ENCODE data around the gene HCK.

The HCK gene

DNA sequence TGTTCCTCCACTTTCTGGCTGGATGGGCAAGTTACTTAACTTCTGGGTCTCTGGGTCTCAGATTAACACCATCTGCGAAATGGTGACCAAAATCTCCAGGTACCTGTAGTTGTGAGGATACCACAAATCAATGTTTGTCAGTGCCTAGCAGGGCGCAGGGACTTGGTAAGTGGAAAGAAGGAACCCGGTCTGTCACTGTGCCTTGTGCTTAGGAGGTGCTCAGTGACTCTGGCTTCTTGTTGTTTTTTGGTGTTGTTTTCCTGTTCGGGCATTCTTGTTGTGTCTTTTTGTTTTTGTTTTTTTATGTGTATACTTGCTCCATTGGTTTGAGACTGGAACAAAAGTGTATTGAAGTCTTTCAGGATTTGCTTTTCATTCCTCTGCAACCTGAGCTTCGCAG, 75.3 kb downstream of the HCK start:
- no peak for DNase-seq (ENCODE audit: low read depth, low spot score)

DNA sequence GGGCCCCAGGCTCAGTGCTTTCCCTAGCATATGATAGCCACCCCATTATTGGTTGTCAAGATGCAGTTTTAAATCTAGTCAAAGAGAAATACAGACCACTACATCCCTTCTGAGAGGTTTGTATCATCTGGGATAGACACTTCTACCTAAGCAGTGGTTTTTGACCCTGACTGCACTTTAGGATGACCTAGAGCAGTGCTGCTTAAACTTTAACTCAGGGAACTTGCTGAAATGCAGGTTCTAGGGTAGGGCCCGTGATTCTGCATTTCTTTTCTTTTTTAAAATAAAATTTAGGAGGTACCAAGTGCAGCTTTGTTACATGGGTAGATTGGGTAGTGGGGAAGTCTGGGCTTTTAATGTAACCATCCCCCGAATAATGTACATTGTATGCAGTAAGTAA, 76.1 kb downstream of the HCK start:
- no peak for DNase-seq (ENCODE audit: low read depth, low spot score)

DNA sequence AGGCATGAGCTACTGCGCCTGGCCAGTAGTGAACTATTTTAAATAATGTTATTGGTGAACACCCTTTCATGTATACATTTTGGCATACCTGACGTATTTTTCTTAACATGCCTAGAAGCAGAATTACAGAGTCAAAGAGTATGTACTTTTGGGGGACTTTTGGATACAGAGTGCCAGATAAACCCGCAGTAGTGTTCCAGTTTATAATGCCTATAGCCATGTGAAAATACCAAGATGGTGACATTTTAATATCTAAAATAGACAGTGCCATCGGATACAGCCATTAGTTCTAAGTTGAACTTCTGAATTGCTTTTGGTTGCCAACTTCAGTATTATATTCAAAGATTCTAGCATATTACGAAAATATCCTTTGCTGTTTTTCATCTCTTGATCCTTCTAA, 77.8 kb downstream of the HCK start:
- no peak for DNase-seq (ENCODE audit: low read depth, low spot score)

DNA sequence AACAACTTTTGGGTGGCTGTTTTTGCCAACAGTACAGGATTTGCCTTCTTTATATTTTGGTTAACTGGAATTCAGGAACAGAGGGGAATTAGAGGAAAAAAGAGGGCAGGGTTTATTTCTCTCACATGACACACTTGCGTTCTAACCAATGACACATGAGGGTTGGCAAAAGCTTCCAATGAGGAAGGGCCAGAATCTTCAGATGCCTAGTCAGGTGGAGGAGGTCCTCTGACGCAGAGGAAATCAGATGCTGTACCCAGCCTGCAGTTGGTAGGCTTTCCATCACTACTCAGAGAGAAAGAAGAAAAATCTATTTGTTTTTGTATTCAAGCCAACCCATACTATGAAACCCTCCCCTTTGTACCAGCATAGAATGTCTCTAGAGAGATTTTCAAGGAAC, 78.3 kb downstream of the HCK start:
- no peak for DNase-seq (ENCODE audit: low read depth, low spot score)

DNA sequence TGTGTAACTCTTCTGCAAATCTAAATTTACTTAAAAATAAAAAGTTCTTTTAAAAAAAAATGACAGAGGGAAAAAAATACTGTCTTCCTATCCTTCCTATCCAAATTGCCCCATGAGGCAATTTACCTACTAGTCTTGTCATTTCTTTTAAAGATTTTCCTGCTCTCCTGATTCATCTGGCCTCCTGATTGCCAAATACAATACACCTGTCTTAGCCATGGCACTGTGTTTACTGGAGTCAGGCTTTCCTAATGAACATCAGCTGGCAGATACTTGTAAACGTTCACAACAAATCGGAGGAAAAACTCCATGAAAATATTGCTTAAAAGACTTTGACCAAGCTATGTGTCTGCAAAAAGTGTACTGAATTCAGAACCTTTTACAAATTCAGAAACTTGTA, 78.9 kb downstream of the HCK start:
- DNase-seq (ENCODE audit: low read depth, low spot score): no peak

DNA sequence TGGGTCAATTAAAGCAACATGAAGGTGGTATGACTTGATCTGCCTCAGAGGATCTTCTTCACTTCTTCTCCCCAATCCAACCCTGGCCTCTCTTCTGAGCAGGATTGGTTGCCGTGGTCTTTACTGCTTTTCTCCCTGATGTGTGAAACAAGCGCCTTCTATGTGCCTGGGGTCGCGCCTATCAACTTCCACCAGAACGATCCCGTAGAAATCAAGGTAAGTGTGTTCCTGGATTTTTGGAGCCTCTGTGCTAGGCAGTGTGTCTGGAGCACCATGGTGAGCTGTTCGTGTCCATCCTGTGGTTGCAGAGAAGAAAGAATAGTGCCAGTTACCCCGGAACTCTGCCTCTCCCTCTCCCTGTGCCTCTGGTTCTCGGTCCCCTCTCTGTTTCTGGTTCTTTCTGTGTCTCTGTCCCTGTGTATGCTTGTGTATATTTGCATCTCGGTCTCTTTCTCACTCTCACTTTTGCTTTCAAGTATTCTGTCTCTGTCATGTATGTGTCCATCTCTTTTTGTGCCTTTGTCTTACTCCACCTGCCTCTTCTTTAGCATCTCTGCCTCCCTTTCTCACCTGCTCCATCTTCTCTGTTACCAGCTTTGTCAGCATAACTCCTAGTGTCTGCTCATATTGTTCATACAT, 81.0 kb downstream of the HCK start:
- no peak for DNase-seq (ENCODE audit: low read depth, low spot score)

DNA sequence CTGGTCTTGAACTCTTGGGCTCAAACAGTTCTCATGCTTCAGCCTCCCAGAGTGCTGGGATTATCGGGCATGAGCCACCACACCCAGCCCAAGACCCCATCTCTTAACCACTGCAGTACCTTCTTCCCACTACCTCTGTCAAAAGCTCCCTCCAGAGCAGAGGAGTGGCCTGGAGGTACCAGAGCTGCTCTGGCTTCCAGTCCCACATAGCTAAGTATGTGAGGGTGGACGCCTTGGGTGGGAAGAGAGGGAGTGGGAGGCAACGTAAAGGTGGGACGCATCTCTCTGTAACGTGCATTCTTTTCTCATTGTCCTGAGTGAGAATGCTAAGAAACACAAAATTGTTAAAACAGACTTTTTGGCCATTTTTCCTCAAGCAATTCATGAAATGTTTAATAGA, 82.0 kb downstream of the HCK start:
- no peak for DNase-seq (ENCODE audit: low read depth, low spot score)

DNA sequence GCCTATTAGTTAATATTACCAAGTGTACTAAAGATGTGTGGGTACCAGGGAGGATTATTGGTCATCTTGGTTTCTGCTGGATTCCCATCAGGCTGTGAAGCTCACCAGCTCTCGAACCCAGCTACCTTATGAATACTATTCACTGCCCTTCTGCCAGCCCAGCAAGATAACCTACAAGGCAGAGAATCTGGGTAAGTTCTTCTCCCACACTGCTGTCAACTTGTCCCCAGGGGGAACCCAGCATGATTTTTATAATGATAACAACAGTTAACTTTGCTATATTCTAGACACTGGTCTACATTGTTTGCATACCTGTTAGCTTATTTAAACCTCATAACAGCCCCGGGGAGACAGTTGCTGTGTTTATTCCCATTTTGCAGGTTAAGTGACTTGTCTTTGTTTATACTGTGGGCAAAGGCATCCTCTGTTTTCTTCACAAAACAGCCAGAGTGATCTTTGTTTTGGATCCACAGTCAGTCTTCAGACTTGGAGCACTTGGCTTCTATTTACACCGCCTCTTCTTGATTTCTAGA, 84.0 kb downstream of the HCK start:
- DNase-seq (ENCODE audit: low read depth, low spot score): peak; percentile 7

DNA sequence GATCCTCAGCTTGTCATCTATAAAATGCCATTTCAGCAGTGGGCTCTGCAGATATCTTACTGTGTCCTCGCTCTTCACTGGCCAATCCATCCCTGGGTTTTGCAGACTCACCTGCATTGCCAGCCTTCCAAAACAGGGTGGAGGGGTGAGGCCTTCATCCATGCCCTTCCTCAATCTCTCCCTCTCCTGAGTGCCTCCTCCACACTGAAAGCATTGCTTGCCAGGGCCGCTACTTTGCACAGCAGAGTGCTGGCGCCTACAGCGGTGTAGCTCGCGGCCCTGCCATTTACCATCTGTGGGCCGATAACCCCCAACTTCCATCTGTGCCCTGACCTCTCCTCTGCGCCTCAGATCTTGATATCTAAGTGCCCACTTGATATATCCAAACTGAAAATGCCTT, 86.9 kb downstream of the HCK start:
- DNase-seq (ENCODE audit: low read depth, low spot score): no peak

DNA sequence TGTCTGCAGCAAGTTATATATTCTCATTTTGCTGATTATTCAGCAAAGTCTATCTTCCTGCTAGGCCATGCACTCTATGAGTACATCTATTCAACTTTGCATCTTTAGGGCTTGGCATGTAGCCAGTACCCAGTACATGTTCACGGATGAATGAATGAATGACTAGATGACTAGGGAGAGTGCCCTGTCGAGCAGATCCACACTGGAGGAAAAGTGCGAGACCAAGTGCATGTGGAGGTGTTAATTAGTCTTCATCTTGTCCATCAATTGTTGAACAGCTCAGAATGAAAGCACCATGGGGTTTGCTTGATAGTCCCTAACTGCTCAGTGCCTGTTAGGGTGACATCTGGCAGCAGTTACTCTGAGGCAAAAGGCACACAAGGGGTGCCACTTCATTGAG, 87.9 kb downstream of the HCK start:
- DNase-seq (ENCODE audit: low read depth, low spot score): no peak

DNA sequence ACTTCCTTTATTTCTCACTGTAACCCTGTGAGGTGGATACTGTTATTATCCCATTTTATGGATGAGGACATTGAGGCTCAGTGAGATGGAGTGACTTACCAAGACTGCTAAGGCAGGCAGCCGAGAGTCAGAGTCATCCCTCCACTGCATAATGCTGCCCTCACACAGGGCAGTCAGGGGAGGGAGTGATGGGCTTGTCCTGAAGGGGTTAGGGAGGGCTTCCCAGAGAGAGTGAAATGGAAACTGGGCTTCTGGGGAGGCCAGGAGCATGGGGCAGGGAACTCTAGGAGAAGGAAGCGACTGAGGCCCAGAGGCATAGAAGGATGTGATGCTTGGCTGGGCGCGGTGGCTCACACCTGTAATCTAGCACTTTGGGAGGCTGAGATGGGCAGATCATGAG, 88.6 kb downstream of the HCK start:
- no peak for DNase-seq (ENCODE audit: low read depth, low spot score)

DNA sequence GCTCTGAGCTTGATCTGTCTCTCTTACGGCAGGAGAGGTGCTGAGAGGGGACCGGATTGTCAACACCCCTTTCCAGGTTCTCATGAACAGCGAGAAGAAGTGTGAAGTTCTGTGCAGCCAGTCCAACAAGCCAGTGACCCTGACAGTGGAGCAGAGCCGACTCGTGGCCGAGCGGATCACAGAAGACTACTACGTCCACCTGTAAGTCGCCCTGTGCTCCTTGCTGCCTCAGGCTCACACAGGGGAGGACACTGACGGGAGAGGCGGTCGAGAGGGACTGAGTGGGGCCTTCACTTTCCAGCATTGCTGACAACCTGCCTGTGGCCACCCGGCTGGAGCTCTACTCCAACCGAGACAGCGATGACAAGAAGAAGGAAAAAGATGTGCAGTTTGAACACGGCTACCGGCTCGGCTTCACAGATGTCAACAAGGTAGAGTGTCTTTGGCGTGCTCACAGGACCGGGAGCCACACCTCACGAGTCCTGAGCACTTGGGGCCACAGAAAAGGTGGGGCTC, 89.5 kb downstream of the HCK start:
- no peak for DNase-seq (ENCODE audit: low read depth, low spot score)

DNA sequence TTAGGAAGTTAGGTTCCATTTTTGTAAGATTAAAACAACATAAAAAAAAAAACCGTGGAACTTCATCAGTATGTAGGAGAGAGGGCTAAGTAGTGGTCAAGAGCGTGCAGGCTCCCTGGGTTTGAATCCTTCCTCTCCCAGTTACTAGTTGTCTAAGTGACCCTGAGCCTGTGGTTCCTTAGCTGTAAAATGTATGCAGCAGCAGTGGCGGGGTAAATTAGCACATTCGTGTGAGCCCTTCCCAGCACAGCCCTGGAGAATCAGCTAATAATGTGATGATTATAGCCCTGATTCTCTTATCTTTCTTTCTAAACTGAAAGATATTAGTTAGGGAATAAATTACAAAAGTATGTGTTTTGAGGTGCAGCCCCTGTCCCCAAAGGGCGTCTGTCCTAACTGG, 90.0 kb downstream of the HCK start:
- DNase-seq (ENCODE audit: low read depth, low spot score): no peak

DNA sequence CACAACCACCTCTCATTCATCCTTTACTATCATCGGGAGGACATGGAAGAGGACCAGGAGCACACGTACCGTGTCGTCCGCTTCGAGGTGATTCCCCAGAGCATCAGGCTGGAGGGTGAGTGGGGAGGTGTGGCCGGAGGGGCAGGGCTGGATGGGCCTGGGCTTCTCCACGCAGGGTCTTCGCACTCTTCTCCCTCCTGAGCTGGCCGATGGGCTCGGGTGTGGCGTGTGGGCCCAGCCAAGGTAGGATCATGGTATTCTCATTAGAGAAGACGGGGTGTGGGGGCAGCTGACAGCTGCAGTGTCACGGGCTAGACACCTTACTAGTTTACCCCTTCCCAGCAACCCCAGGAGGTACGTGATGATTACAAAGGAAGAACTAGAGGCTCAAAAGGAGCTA, 90.9 kb downstream of the HCK start:
- DNase-seq (ENCODE audit: low read depth, low spot score): no peak

DNA sequence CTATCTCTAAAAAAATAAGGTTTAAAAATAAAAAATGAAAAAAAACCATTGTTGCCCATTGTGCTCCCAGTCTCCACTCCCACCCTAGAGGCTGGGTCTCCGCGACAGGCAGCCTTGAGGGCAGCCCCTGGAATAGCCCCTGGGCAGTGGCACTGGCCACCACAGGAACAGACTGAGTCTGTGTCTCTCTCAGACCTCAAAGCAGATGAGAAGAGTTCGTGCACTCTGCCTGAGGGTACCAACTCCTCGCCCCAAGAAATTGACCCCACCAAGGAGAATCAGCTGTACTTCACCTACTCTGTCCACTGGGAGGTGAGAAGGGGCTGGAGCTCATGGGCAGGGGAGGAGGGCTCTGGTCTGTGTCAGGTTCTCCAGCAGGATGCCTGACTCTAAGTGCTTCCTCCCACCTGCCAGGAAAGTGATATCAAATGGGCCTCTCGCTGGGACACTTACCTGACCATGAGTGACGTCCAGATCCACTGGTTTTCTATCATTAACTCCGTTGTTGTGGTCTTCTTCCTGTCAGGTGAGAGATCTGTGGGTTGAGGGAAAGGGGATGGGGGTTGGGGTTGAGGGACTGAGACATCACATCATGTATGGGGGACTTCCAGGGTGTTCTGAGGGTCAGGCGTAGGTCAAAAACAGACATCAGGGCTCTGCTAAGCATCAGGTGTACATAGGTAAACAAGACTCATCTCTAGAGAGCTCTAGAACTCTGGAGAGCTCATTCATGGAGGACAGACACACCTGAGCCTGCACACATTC, 93.0 kb downstream of the HCK start:
- no peak for DNase-seq (ENCODE audit: low read depth, low spot score)

DNA sequence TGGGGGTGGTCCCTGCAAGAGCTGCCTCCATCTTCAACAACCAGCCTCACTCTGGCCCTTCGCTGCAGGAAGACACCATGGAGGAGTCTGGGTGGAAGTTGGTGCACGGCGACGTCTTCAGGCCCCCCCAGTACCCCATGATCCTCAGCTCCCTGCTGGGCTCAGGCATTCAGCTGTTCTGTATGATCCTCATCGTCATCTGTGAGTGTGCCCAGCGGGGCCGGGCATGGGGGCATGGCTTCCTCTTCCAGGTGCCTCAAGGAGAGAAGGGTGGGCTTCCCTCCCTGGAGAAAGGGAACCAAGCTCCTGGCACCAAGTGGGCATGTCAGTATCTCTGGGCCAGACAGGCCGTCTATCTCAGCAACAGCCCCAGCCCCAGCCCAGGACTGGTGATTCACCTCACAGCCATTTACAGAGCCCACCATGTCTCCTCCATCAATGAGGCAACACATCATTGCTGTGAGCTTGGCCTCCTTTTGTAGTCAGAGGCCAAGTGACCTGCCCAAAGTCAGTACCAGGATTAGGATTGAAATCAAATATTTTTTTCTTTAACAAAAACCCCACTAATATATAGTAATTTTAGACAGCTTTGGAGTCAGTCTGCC, 97.6 kb downstream of the HCK start:
- DNase-seq (ENCODE audit: low read depth, low spot score): peak; percentile 16

DNA sequence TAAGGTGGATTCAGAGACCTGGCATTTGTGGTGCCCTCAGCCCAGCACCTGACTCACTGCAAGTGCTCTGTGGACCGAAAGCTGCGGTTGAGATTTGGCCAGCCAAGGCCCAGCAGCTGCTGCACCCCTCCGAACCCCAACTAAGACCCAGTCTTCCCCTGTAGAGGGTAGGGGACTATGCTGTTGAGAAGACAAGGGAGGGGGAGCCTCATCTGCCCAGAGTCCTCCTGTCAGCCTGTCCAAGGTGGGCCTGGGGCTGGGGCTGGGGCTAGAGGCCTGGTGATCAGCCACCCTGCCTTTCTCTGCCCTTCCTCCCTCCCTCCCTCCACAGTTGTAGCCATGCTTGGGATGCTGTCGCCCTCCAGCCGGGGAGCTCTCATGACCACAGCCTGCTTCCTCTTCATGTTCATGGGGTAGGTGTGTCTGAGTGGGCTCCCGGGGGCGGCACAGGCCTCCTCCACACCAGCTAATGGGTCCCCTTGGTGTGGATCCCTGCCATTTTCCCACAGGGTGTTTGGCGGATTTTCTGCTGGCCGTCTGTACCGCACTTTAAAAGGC, 98.3 kb downstream of the HCK start:
- DNase-seq (ENCODE audit: low read depth, low spot score): no peak
